K562 (cell line): ENCODE data around the gene RHOF. TPM values are rescaled to one million over a fixed set of nuclear protein-coding genes. Genes with fewer than 3 reads are reported as not detected.

Experiments used
- ARID1B ChIP-seq: fragments of 450-650 bp; IDR thresholded peaks from 2 replicates; pipeline ENCODE4 v1.6.1; 2016; ENCODE audit warnings: antibody characterized with exemption, mild to moderate bottlenecking, inconsistent platforms
- ARID3A ChIP-seq: IDR thresholded peaks from 2 replicates; pipeline ENCODE4 v1.6.1; 2012; ENCODE audit warnings: low read depth, low read length, improper control_type of control experiment, borderline replicate concordance
- CBFA2T3 ChIP-seq: fragments of 450-650 bp; IDR thresholded peaks from 2 replicates; pipeline ENCODE4 v1.6.1; 2017
- CREB3L1 ChIP-seq: fragments of 450-650 bp; IDR thresholded peaks from 2 replicates; pipeline ENCODE4 v1.6.1; 2014; ENCODE audit warnings: low read depth, mild to moderate bottlenecking, moderate library complexity, borderline replicate concordance
- DDX20 ChIP-seq: fragments of 450-650 bp; IDR thresholded peaks from 2 replicates; pipeline ENCODE4 v1.6.1; 2016; ENCODE audit warnings: missing genetic modification characterization, low read depth, mild to moderate bottlenecking, missing compliant biosample characterization, moderate library complexity
- DNMT1 ChIP-seq: fragments of 450-650 bp; IDR thresholded peaks from 2 replicates; pipeline ENCODE4 v1.6.1; 2016; ENCODE audit warnings: antibody characterized with exemption, mild to moderate bottlenecking
- MTA1 ChIP-seq: fragments of 450-650 bp; IDR thresholded peaks from 2 replicates; pipeline ENCODE4 v1.6.1; 2017; ENCODE audit warnings: borderline replicate concordance
- NCOA1 ChIP-seq: fragments of 450-650 bp; IDR thresholded peaks from 2 replicates; pipeline ENCODE4 v1.6.1; 2016; ENCODE audit warnings: low read depth
- SMARCA4 ChIP-seq: fragments of 450-650 bp; IDR thresholded peaks from 2 replicates; pipeline ENCODE4 v1.6.1; 2016
- TRIM24 ChIP-seq, 2 experiments: fragments of 450-650 bp; IDR thresholded peaks; 2 replicates each; pipeline ENCODE4 v1.6.1; 2016
- ZBED1 ChIP-seq: IDR thresholded peaks from 2 replicates; pipeline ENCODE4 v1.6.1; 2014
- ZBTB26 ChIP-seq: fragments of 450-650 bp; formaldehyde crosslinking; IDR thresholded peaks from 2 replicates; pipeline ENCODE4 v1.4.0; 2022; ENCODE audit warnings: missing genetic modification characterization
- ZNF778 ChIP-seq: fragments of 450-650 bp; formaldehyde crosslinking; IDR thresholded peaks from 2 replicates; pipeline ENCODE4 v1.4.0; 2020; ENCODE audit warnings: mild to moderate bottlenecking, moderate library complexity
- polyA plus RNA-seq, 8 experiments: library from polyadenylated mRNA; depleted of rRNA in 4 of 8; stranded (reverse) in 5 of 8; unstranded in 3 of 8; fragments of >200 nt; fragmentation: Nextera tagmentation in 2 of 8; fragmentation: Illumina TruSeq in 1 of 8; extraction: Ambion mirVana in 2 of 8; extraction: Trizol in 1 of 8; gene quantifications; 2 replicates each; pipeline versions ENCODE4 v1.2.1 to v1.2.3, GENCODE V29; 2011 to 2014; ENCODE audit warnings: inconsistent platforms in 1 of 8, missing spikeins in 1 of 8
- total RNA-seq, 7 experiments: library from RNA; depleted of rRNA in 6 of 7; stranded (reverse); fragments of >200 nt in 6 of 7; fragmentation: Illumina TruSeq in 2 of 7; extraction: Trizol in 2 of 7; gene quantifications; 2 replicates each; pipeline versions ENCODE4 v1.2.1 to v1.2.3, GENCODE V29; 2011 to 2021; ENCODE audit warnings: low replicate concordance in 1 of 7

Gene RHOF
- total and polyA plus RNA-seq, 9 of the 15 experiments (the other 6 are each of a cell fraction or from before 2014, with no cell fraction given) = 0.13 to 10.1 (median 4.0) TPM

GRCh38 chr12:121839106-121839992, 45.9 kb upstream of the RHOF start (continued):
- no peak for TF ChIP-seq ARID3A
- TF ChIP-seq CREB3L1 = no peak; the same call in 1 of the 2 replicates
- no peak for TF ChIP-seq ZNF778 (CRISPR knock-in tag)
- no peak for TF ChIP-seq ZBED1
- TF ChIP-seq DDX20 (tag) = no peak
- no peak for TF ChIP-seq SMARCA4
- TF ChIP-seq DNMT1 = no peak
- no peak for TF ChIP-seq NCOA1
- TF ChIP-seq TRIM24 (IDR thresholded peaks at IDR 0.05) = no peak
- TF ChIP-seq CBFA2T3 = no peak
- no peak for TF ChIP-seq MTA1
- TF ChIP-seq ZBTB26 (CRISPR knock-in tag) = no peak
- no peak; the same call in 1 of the 2 replicates for TF ChIP-seq ARID1B
